Measurements from ENCODE around the gene NFATC1. TPM values are rescaled to one million over a fixed set of nuclear protein-coding genes. Genes with fewer than 3 reads are reported as not detected.
"Not testable (repeated sequence)": the region's sequence is repeated elsewhere in the genome, so short reads cannot be mapped to it uniquely, and the experiment has no call there.

The NFATC1 gene
- total RNA-seq, 1 donor from 2014 or later: 16.6 TPM

DNA sequence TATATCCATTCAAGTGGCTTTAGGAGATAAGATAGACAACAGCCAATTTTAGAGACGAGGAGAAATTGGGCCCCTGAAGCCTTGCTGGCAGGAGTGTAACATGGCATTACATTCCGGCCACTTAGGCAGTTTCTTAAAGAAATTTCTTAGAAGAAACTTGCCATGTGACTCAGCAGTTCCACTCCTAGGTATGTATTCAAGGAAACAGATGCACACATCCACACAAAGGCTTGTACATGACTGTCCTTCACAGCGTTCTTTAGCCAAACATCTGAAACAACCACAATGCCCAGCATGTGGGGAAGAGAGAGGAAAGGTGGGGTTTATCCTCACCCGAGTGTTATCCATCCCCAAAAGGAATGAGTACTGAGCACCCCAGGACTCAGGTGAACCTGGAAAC, 107.1 kb downstream of the NFATC1 start:
- no peaks in the 10 kb centered on the region for H3K36me3 ChIP-seq
- peaks cover 19% of the 10 kb centered on the region for H3K4me1 ChIP-seq
- DNase-seq (no peak), ATAC-seq (no peak)
- no peak for TF ChIP-seq CTCF (IDR thresholded peaks at IDR 0.05)
- intact Hi-C loops (cut with DNase I): no loop called here
- no peaks in the 10 kb centered on the region for H3K27me3 ChIP-seq
- no peak overlapping the region for H3K4me3 ChIP-seq
- H3K9me3 ChIP-seq: peaks cover 10% of the 10 kb centered on the region
- H3K27ac ChIP-seq: no peak overlapping the region

DNA sequence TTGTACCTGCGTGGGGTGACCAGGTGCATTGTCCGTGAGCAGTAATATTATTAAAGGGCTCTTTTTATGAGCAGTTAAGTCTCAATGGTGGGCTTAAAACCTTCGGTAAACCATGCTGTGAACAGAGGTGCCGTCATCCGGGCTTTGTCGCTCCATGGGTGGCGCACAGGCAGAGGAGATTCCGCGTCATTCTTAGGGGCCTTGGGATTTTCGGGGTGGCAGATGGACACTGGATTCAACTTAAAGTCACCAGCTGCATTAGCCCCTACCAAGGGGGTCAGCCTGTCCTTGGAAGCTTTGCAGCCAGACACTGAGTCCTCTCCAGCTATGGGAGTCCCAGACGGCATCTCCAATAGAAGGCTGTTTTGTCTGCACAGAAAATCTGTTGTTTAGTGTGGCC, 107.7 kb downstream of the NFATC1 start:
- TF ChIP-seq CTCF (IDR thresholded peaks at IDR 0.05): no peak
- Histone ChIP-seq H3K27me3 (no peaks in the 10 kb centered on the region), H3K4me3 (no peak overlapping the region), H3K4me1 (peaks cover 25% of the 10 kb centered on the region), H3K36me3 (no peaks in the 10 kb centered on the region), H3K9me3 (peaks cover 9% of the 10 kb centered on the region), H3K27ac (no peak overlapping the region)
- ATAC-seq: no peak
- intact Hi-C loops (cut with DNase I): no loop called here
- peak; percentile 55 for DNase-seq

DNA sequence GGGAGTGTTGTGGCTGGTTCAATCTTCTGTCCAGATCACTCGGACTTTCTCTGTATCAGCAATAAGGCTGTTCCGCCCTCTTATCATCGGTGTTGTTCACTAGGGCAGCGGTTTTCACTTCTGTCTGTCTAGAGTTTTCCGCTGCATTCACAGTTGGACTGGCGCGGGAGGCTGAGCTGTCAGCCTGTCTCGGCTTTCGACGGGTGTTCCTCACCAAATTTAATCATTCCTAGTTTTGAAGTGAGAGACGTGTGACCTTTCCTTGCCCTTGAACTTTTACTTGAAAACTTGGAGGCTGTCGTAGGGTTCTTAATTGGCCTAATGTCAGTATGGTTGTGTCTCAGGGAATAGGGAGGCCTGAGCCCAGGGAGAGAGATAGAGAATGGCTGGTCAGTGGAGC, 108.3 kb downstream of the NFATC1 start:
- Histone ChIP-seq H3K4me3 (no peak overlapping the region), H3K27ac (no peak overlapping the region), H3K36me3 (no peaks in the 10 kb centered on the region), H3K9me3 (peaks cover 3% of the 10 kb centered on the region), H3K27me3 (no peaks in the 10 kb centered on the region), H3K4me1 (peaks cover 29% of the 10 kb centered on the region)
- ATAC-seq (no peak), DNase-seq (peak; percentile 11)
- no peak for TF ChIP-seq CTCF (IDR thresholded peaks at IDR 0.05)
- intact Hi-C loops (cut with DNase I): no loop called here

DNA sequence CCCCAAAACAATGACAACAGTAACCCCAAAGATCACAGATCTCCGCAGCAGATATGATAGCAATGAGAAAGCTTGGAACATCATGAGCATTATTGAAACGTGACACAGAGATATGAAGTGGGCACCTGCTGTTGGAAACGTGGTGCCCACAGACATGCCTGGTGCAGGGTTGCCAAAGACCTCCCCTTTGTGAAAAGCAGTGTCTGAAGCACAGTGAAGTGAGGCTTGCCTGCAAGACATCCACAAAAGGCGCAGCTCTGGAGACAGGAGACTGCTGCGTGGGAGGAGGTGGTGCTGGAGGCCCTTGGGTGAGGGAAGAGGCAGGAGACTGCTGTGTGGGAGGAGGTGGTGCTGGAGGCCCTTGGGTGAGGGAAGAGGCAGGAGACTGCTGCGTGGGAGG, 108.8 kb downstream of the NFATC1 start:
- ATAC-seq; intact Hi-C loops (cut with DNase I); H3K27me3 ChIP-seq; H3K36me3 ChIP-seq; H3K4me3 ChIP-seq; H3K9me3 ChIP-seq; H3K27ac ChIP-seq: not testable (repeated sequence)
- peak; percentile 15 for DNase-seq
- H3K4me1 ChIP-seq: peaks cover 33% of the 10 kb centered on the region

DNA sequence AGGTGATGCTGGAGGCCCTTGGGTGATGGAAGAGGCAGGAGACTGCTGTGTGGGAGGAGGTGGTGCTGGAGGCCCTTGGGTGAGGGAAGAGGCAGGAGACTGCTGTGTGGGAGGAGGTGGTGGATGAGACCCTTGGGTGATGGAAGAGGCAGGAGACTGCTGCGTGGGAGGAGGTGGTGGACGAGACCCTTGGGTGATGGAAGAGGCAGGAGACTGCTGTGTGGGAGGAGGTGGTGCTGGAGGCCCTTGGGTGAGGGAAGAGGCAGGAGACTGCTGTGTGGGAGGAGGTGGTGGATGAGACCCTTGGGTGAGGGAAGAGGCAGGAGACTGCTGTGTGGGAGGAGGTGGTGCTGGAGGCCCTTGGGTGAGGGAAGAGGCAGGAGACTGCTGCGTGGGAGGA, 109.7 kb downstream of the NFATC1 start:
- H3K36me3 ChIP-seq; H3K27ac ChIP-seq; ATAC-seq; H3K9me3 ChIP-seq; intact Hi-C loops (cut with DNase I); H3K27me3 ChIP-seq; H3K4me3 ChIP-seq: not testable (repeated sequence)
- DNase-seq: peak; percentile 34
- peaks cover 33% of the 10 kb centered on the region for H3K4me1 ChIP-seq

- no peak overlapping the region for H3K4me3 ChIP-seq
- no peaks in the 10 kb centered on the region for H3K27me3 ChIP-seq
- ATAC-seq: peak; percentile 23
- H3K4me1 ChIP-seq: peaks cover 33% of the 10 kb centered on the region
- peak overlapping the region; percentile 76 for H3K27ac ChIP-seq
- no peaks in the 10 kb centered on the region for H3K9me3 ChIP-seq
- intact Hi-C loops (cut with DNase I): no loop called here
- peak; percentile 57 for DNase-seq
- no peak for TF ChIP-seq CTCF (IDR thresholded peaks at IDR 0.05)
- no peaks in the 10 kb centered on the region for H3K36me3 ChIP-seq
Measured at GRCh38 chr18:79506191-79507075, 110.7 kb downstream of the NFATC1 start.
